Hepatic stellate cell (primary cell): Measurements from ENCODE around the gene SHISA5.
"Not testable (repeated sequence)": the region's sequence is repeated elsewhere in the genome, so short reads cannot be mapped to it uniquely, and the experiment has no call there.

Source experiments
- DNase-seq: peaks from one replicate; pipeline ENCODE4 v3.0.0; 2011; ENCODE audit warnings: low spot score

Gene SHISA5

GRCh38 chr3:48519277-48519643 is 15.3 kb upstream of the SHISA5 start:
- no peak for DNase-seq

GRCh38 chr3:48518638-48519276 is 14.8 kb upstream of the SHISA5 start:
- no peak for DNase-seq

GRCh38 chr3:48518069-48518468 is 14.1 kb upstream of the SHISA5 start:
- no peak for DNase-seq

GRCh38 chr3:48516571-48516970 is 12.6 kb upstream of the SHISA5 start:
- no peak for DNase-seq

- DNase-seq: no peak
Observed at GRCh38 chr3:48514431-48515227, 10.7 kb upstream of the SHISA5 start.

- no peak for DNase-seq
Observed at GRCh38 chr3:48511551-48511950, 7.6 kb upstream of the SHISA5 start.

GRCh38 chr3:48507256-48508061 is 3.5 kb upstream of the SHISA5 start:
- peak; percentile 66 for DNase-seq

- DNase-seq: no peak
Observed at GRCh38 chr3:48505968-48506504, 2.1 kb upstream of the SHISA5 start.

GRCh38 chr3:48505146-48505545 is 1.2 kb upstream of the SHISA5 start:
- DNase-seq: no peak

GRCh38 chr3:48503401-48504050 is 448 bp downstream of the SHISA5 start:
- peak; percentile 72 for DNase-seq

- no peak for DNase-seq
Observed at GRCh38 chr3:48502728-48503168, 1.2 kb downstream of the SHISA5 start.

- DNase-seq: no peak
Observed at GRCh38 chr3:48502121-48502520, 1.9 kb downstream of the SHISA5 start.

GRCh38 chr3:48501196-48501595 is 2.8 kb downstream of the SHISA5 start:
- no peak for DNase-seq

GRCh38 chr3:48500656-48501055 is 3.3 kb downstream of the SHISA5 start:
- DNase-seq: no peak

- DNase-seq: no peak
Observed at GRCh38 chr3:48493203-48493501, 10.8 kb downstream of the SHISA5 start.

- DNase-seq: no peak
Observed at GRCh38 chr3:48492461-48493202, 11.3 kb downstream of the SHISA5 start.

- no peak for DNase-seq
Observed at GRCh38 chr3:48486952-48487351, 17.0 kb downstream of the SHISA5 start.

GRCh38 chr3:48482822-48483221 is 21.2 kb downstream of the SHISA5 start:
- DNase-seq: not testable (repeated sequence)

- not testable (repeated sequence) for DNase-seq
Observed at GRCh38 chr3:48480891-48481290, 23.1 kb downstream of the SHISA5 start.

- no peak for DNase-seq
Observed at GRCh38 chr3:48478626-48479555, 25.1 kb downstream of the SHISA5 start.
